ENCODE measurements around the gene ANO3.

ANO3 gene

GRCh38 chr11:26480041-26480440 lies 148.1 kb downstream of the ANO3 start:
- no peak for DNase-seq (ENCODE audit: low read depth)
- no peak overlapping the region for H3K4me3 ChIP-seq (ENCODE audit: low read length)
- TF ChIP-seq CTCF (conservative IDR thresholded peaks at IDR 0.05; ENCODE audit: low read length) = no peak

GRCh38 chr11:26483108-26483507 lies 151.2 kb downstream of the ANO3 start:
- DNase-seq (ENCODE audit: low read depth) = no peak
- TF ChIP-seq CTCF (conservative IDR thresholded peaks at IDR 0.05; ENCODE audit: low read length) = no peak
- H3K4me3 ChIP-seq (ENCODE audit: low read length) = no peak overlapping the region

GRCh38 chr11:26490546-26490945 lies 158.6 kb downstream of the ANO3 start:
- no peak for DNase-seq (ENCODE audit: low read depth)
- H3K4me3 ChIP-seq (ENCODE audit: low read length) = no peak overlapping the region
- TF ChIP-seq CTCF (conservative IDR thresholded peaks at IDR 0.05; ENCODE audit: low read length) = no peak

- H3K4me3 ChIP-seq (ENCODE audit: low read length) = no peak overlapping the region
- no peak for TF ChIP-seq CTCF (conservative IDR thresholded peaks at IDR 0.05; ENCODE audit: low read length)
- no peak for DNase-seq (ENCODE audit: low read depth)
Measured at GRCh38 chr11:26493616-26494015, 161.7 kb downstream of the ANO3 start.

GRCh38 chr11:26507229-26507628 lies 175.3 kb downstream of the ANO3 start:
- no peak for DNase-seq (ENCODE audit: low read depth)
- H3K4me3 ChIP-seq (ENCODE audit: low read length) = no peak overlapping the region
- TF ChIP-seq CTCF (conservative IDR thresholded peaks at IDR 0.05; ENCODE audit: low read length) = no peak

- TF ChIP-seq CTCF (conservative IDR thresholded peaks at IDR 0.05; ENCODE audit: low read length) = no peak
- DNase-seq (ENCODE audit: low read depth) = no peak
- H3K4me3 ChIP-seq (ENCODE audit: low read length) = no peak overlapping the region
Measured at GRCh38 chr11:26510164-26510563, 178.2 kb downstream of the ANO3 start.

GRCh38 chr11:26510756-26511155 lies 178.8 kb downstream of the ANO3 start:
- no peak overlapping the region for H3K4me3 ChIP-seq (ENCODE audit: low read length)
- DNase-seq (ENCODE audit: low read depth) = no peak
- TF ChIP-seq CTCF (conservative IDR thresholded peaks at IDR 0.05; ENCODE audit: low read length) = no peak

Data from AG10803 (cell line).